Retinal pigment epithelial cell (primary cell): ENCODE data around the gene SLC1A4.
"Not testable (repeated sequence)": the region's sequence is repeated elsewhere in the genome, so short reads cannot be mapped to it uniquely, and the experiment has no call there.

Experiments
- DNase-seq: peaks from one replicate; pipeline ENCODE4 v3.0.0-alpha.2; 2010; ENCODE audit warnings: low read depth
- H3K4me3 ChIP-seq: 2 replicates; pipeline ENCODE4 v1.5.1; 2011; ENCODE audit warnings: mild to moderate bottlenecking, low read length, control low read depth, moderate library complexity
- CTCF ChIP-seq: conservative IDR thresholded peaks from 2 replicates; pipeline ENCODE4 v1.5.1; 2011; ENCODE audit warnings: low read depth, low read length, control low read depth, inconsistent platforms

The SLC1A4 gene

GRCh38 chr2:64966017-64966416 is 23.2 kb upstream of the SLC1A4 start:
- no peak for TF ChIP-seq CTCF
- no peak overlapping the region for H3K4me3 ChIP-seq
- DNase-seq: no peak

- DNase-seq: no peak
- no peak overlapping the region for H3K4me3 ChIP-seq
- TF ChIP-seq CTCF: no peak
These were observed 22.4 kb upstream of the SLC1A4 start for GRCh38 chr2:64966839-64967238.

GRCh38 chr2:64967601-64968000 is 21.6 kb upstream of the SLC1A4 start:
- H3K4me3 ChIP-seq: no peak overlapping the region
- no peak for DNase-seq
- no peak for TF ChIP-seq CTCF

GRCh38 chr2:64969086-64969485 is 20.1 kb upstream of the SLC1A4 start:
- DNase-seq, H3K4me3 ChIP-seq: not testable (repeated sequence)

GRCh38 chr2:64970495-64970894 is 18.7 kb upstream of the SLC1A4 start:
- TF ChIP-seq CTCF: no peak
- DNase-seq: no peak

GRCh38 chr2:64972426-64972825 is 16.8 kb upstream of the SLC1A4 start:
- DNase-seq: no peak
- no peak overlapping the region for H3K4me3 ChIP-seq
- TF ChIP-seq CTCF: no peak

More at GRCh38 chr2:64970495-64970894, 18.7 kb upstream of the SLC1A4 start:
- H3K4me3 ChIP-seq: no peak overlapping the region

GRCh38 chr2:64972876-64973275 is 16.3 kb upstream of the SLC1A4 start:
- no peak for TF ChIP-seq CTCF
- no peak for DNase-seq

More at GRCh38 chr2:64972876-64973275, 16.3 kb upstream of the SLC1A4 start:
- H3K4me3 ChIP-seq: no peak overlapping the region
